Measurements from ENCODE around the gene KCTD16. TPM values are rescaled to one million over a fixed set of nuclear protein-coding genes. Genes with fewer than 3 reads are reported as not detected.

Gene KCTD16
- total RNA-seq, 6 donors from 2014 or later: under 0.01 to 1.7 (median 0.27) TPM

- TF ChIP-seq POLR2A (IDR thresholded peaks at IDR 0.05) (no peak), CTCF (IDR thresholded peaks at IDR 0.05) (no peak), EP300 (IDR thresholded peaks at IDR 0.05) (no peak), POLR2AphosphoS5 (IDR thresholded peaks at IDR 0.05) (no peak)
- Histone ChIP-seq H3K9me3 (no peaks in the 10 kb centered on the region), H3K27ac (no peak overlapping the region), H3K4me1 (no peaks in the 10 kb centered on the region), H3K27me3 (no peaks in the 10 kb centered on the region), H3K36me3 (no peaks in the 10 kb centered on the region), H3K4me3 (no peak overlapping the region)
- WGBS, 2 donors: 91 to 95% methylated on average over 2 of the region's 2 CpGs
- DNase-seq (no peak), ATAC-seq (ENCODE audit: low FRiP score in 2 of 2) (no peak)
Observed at GRCh38 chr5:144284036-144284435, 113.4 kb downstream of the KCTD16 start.

GRCh38 chr5:144284931-144285502 lies 114.3 kb downstream of the KCTD16 start:
- H3K27me3 ChIP-seq: no peaks in the 10 kb centered on the region
- H3K4me1 ChIP-seq: no peaks in the 10 kb centered on the region
- no peaks in the 10 kb centered on the region for H3K36me3 ChIP-seq
- H3K4me3 ChIP-seq: no peak overlapping the region
- TF ChIP-seq POLR2A (IDR thresholded peaks at IDR 0.05) (no peak), POLR2AphosphoS5 (IDR thresholded peaks at IDR 0.05) (no peak), CTCF (IDR thresholded peaks at IDR 0.05) (no peak), EP300 (IDR thresholded peaks at IDR 0.05) (no peak)
- H3K9me3 ChIP-seq: no peaks in the 10 kb centered on the region
- DNase-seq (no peak), ATAC-seq (ENCODE audit: low FRiP score in 2 of 2) (no peak)
- no peak overlapping the region for H3K27ac ChIP-seq
- WGBS, 2 donors: 86 to 88% methylated on average over 2 of the region's 2 CpGs

- TF ChIP-seq POLR2AphosphoS5 (IDR thresholded peaks at IDR 0.05) (no peak), POLR2A (IDR thresholded peaks at IDR 0.05) (no peak), EP300 (IDR thresholded peaks at IDR 0.05) (no peak), CTCF (IDR thresholded peaks at IDR 0.05) (no peak)
- no peak overlapping the region for H3K27ac ChIP-seq
- no peaks in the 10 kb centered on the region for H3K4me1 ChIP-seq
- 90 to 91% methylated on average over 2 of the region's 2 CpGs for WGBS, 2 donors
- no peaks in the 10 kb centered on the region for H3K36me3 ChIP-seq
- H3K27me3 ChIP-seq: no peaks in the 10 kb centered on the region
- DNase-seq (no peak), ATAC-seq (ENCODE audit: low FRiP score in 2 of 2) (no peak)
- no peak overlapping the region for H3K4me3 ChIP-seq
- H3K9me3 ChIP-seq: no peaks in the 10 kb centered on the region
Observed at GRCh38 chr5:144289277-144289676, 118.6 kb downstream of the KCTD16 start.

GRCh38 chr5:144292029-144292428 lies 121.4 kb downstream of the KCTD16 start:
- Histone ChIP-seq H3K27ac (no peak overlapping the region), H3K9me3 (no peaks in the 10 kb centered on the region), H3K36me3 (no peaks in the 10 kb centered on the region), H3K4me3 (no peak overlapping the region), H3K4me1 (no peaks in the 10 kb centered on the region), H3K27me3 (no peaks in the 10 kb centered on the region)
- DNase-seq: no peak
- TF ChIP-seq POLR2A (IDR thresholded peaks at IDR 0.05): no peak
- no peak for TF ChIP-seq POLR2AphosphoS5 (IDR thresholded peaks at IDR 0.05)
- TF ChIP-seq EP300 (IDR thresholded peaks at IDR 0.05): no peak
- TF ChIP-seq CTCF (IDR thresholded peaks at IDR 0.05): no peak
- no peak for ATAC-seq (ENCODE audit: low FRiP score in 2 of 2)

- Histone ChIP-seq H3K27ac (no peak overlapping the region), H3K36me3 (no peaks in the 10 kb centered on the region), H3K9me3 (no peaks in the 10 kb centered on the region), H3K27me3 (no peaks in the 10 kb centered on the region), H3K4me1 (no peaks in the 10 kb centered on the region), H3K4me3 (no peak overlapping the region)
- no peak for ATAC-seq (ENCODE audit: low FRiP score in 2 of 2)
- no peak for DNase-seq
- TF ChIP-seq POLR2AphosphoS5 (IDR thresholded peaks at IDR 0.05) (no peak), CTCF (IDR thresholded peaks at IDR 0.05) (no peak), EP300 (IDR thresholded peaks at IDR 0.05) (no peak), POLR2A (IDR thresholded peaks at IDR 0.05) (no peak)
Observed at GRCh38 chr5:144295284-144295683, 124.6 kb downstream of the KCTD16 start.

Measured in upper lobe of left lung (tissue), 6 donors.